HG02970 (cell line): Measurements from ENCODE around the gene NELFB.

Experiments
- ATAC-seq: cut with Tn5 transposase; IDR thresholded peaks from one replicate; pipeline ENCODE4 v1.9.1; 2021; ENCODE audit warnings: mild to moderate bottlenecking, moderate library complexity, moderate number of reproducible peaks; ENCODE audit not compliant: unreplicated experiment, low FRiP score

The NELFB gene

GRCh38 chr9:137254624-137255447 is at the start of gene NELFB:
Gene NELFB (plus strand): TSS chr9:137255327.
- ATAC-seq = peak; percentile 80

- no peak for ATAC-seq
Measured at GRCh38 chr9:137206602-137207001, 48.5 kb upstream of the NELFB start.

GRCh38 chr9:137211532-137211931 is 43.6 kb upstream of the NELFB start:
- ATAC-seq = no peak

GRCh38 chr9:137212520-137212919 is 42.6 kb upstream of the NELFB start:
- ATAC-seq = no peak

- ATAC-seq = no peak
Measured at GRCh38 chr9:137213160-137214060, 41.7 kb upstream of the NELFB start.

- ATAC-seq = no peak
Measured at GRCh38 chr9:137214620-137215019, 40.5 kb upstream of the NELFB start.

- no peak for ATAC-seq
Measured at GRCh38 chr9:137215196-137215986, 39.7 kb upstream of the NELFB start.

GRCh38 chr9:137216188-137216965 is 38.8 kb upstream of the NELFB start:
- no peak for ATAC-seq

GRCh38 chr9:137217276-137218211 is 37.6 kb upstream of the NELFB start:
- no peak for ATAC-seq

- ATAC-seq = no peak
Measured at GRCh38 chr9:137218212-137218753, 36.8 kb upstream of the NELFB start.

GRCh38 chr9:137218754-137219271 is 36.3 kb upstream of the NELFB start:
- ATAC-seq = no peak

GRCh38 chr9:137219757-137220316 is 35.3 kb upstream of the NELFB start:
- ATAC-seq = no peak

GRCh38 chr9:137220317-137221094 is 34.6 kb upstream of the NELFB start:
- no peak for ATAC-seq

- no peak for ATAC-seq
Measured at GRCh38 chr9:137221095-137221505, 34.0 kb upstream of the NELFB start.

GRCh38 chr9:137221506-137222111 is 33.5 kb upstream of the NELFB start:
- no peak for ATAC-seq

GRCh38 chr9:137222190-137223077 is 32.7 kb upstream of the NELFB start, which contains the start of gene RNF208:
Gene RNF208 (minus strand): TSS chr9:137222240. CDS start chr9:137221212, 1,028 bp downstream.
- ATAC-seq = peak; percentile 4
